K562 (cell line): ENCODE results near the gene TSEN54. TPM values are rescaled to one million over a fixed set of nuclear protein-coding genes. Genes with fewer than 3 reads are reported as not detected.

Experiments used
- ATAC-seq: fragments of 200-7000 bp; cut with Tn5 transposase; 3 replicates; pipeline ENCODE4 v1.9.1; 2020; ENCODE audit warnings: moderate library complexity
- BruUV-seq: library from RNA; stranded (reverse); fragments of 400-500 nt; replicated peaks from 2 replicates; lab custom pipeline; 2021; lab: Mats Ljungman, UMichigan
- CTCF ChIA-PET: fragments of 300-600 bp; formaldehyde crosslinking; extraction: SDS; loops from one replicate; lab custom pipeline; 2021; ENCODE audit warnings: low intra/inter-chr PET ratio; lab: Yijun Ruan, JAX
- POLR2A ChIA-PET: fragments of 300-600, 350-650 bp; sonication (Branson Sonifier 250); formaldehyde crosslinking; extraction: SDS; loops from one replicate; lab custom pipeline; 2021; ENCODE audit warnings: antibody characterized with exemption, inconsistent platforms; lab: Yijun Ruan, JAX
- DNase-seq, 4 experiments: peaks; one replicate each; pipeline versions ENCODE4 v3.0.0 to v3.0.0-alpha.2; 2011 to 2018; ENCODE audit warnings: low spot score in 3 of 4, mixed read lengths in 3 of 4; ENCODE audit errors: extremely low read depth in 1 of 4
- FAIRE-seq: peaks from 2 replicates; lab custom pipeline; 2011; peaks lifted over from hg19 to GRCh38; lab: Jason Lieb, UNC
- H2AFZ ChIP-seq: 2 replicates; pipeline ENCODE4 v1.6.0; 2011; ENCODE audit warnings: low read depth, low read length, control low read depth, inconsistent platforms
- H3K27ac ChIP-seq: fragments of 200-600 bp; 3 replicates; pipeline ENCODE4 v1.8.0; 2011; ENCODE audit warnings: low read depth, mild to moderate bottlenecking, control low read depth, inconsistent platforms, low read length, moderate library complexity, mixed read lengths; ENCODE audit errors: extremely low read depth
- H3K27me3 ChIP-seq, 2 experiments: fragments of 300-600 bp in 1 of 2; 2 replicates in 1 of 2; 3 replicates in 1 of 2; pipeline versions ENCODE4 v1.6.0 to v1.8.0; 2011; ENCODE audit warnings: inconsistent platforms in 2 of 2, low read length in 2 of 2, mild to moderate bottlenecking in 1 of 2, mixed read lengths in 1 of 2, moderate library complexity in 1 of 2; ENCODE audit not compliant: control insufficient read depth in 2 of 2, insufficient read depth in 2 of 2
- H3K36me3 ChIP-seq: fragments of 300-600 bp; 3 replicates; pipeline ENCODE4 v1.8.0; 2011; ENCODE audit warnings: mild to moderate bottlenecking, low read length, inconsistent platforms; ENCODE audit not compliant: control insufficient read depth, insufficient read depth
- H3K4me1 ChIP-seq, 2 experiments: fragments of 200-600 bp in 1 of 2; replicated peaks in 1 of 2; 2 replicates in 1 of 2; 3 replicates in 1 of 2; pipeline versions ENCODE4 v1.5.1 to v1.8.0; 2011; ENCODE audit warnings: inconsistent platforms in 2 of 2, low read length in 2 of 2, mild to moderate bottlenecking in 1 of 2, mixed read lengths in 1 of 2, moderate library complexity in 1 of 2; ENCODE audit not compliant: control insufficient read depth in 2 of 2, insufficient read depth in 2 of 2
- H3K4me2 ChIP-seq: 2 replicates; pipeline ENCODE4 v1.6.1; 2011; ENCODE audit warnings: low read length, control low read depth, inconsistent platforms, mixed read lengths; ENCODE audit not compliant: insufficient read depth
- H3K4me3 ChIP-seq: fragments of 200-600 bp; sonication (generic), shearing (Covaris generic); 2 replicates; pipeline ENCODE4 v1.5.1; 2016; ENCODE audit warnings: control low read depth, inconsistent platforms
- H3K79me2 ChIP-seq: fragments of 200-600 bp; 3 replicates; pipeline ENCODE4 v1.8.0; 2011; ENCODE audit warnings: low read length, inconsistent platforms; ENCODE audit not compliant: control insufficient read depth, insufficient read depth
- H3K9ac ChIP-seq, 2 experiments: 2 replicates each; pipeline versions ENCODE4 v1.6.0 to v1.6.1; 2011; ENCODE audit warnings: low read depth in 2 of 2, low read length in 2 of 2, control low read depth in 1 of 2, inconsistent platforms in 1 of 2, mild to moderate bottlenecking in 1 of 2, mixed read lengths in 1 of 2; ENCODE audit not compliant: insufficient read depth in 1 of 2
- H3K9me1 ChIP-seq: one replicate; pipeline ENCODE4 v1.6.0; 2011; ENCODE audit warnings: inconsistent platforms, mild to moderate bottlenecking, low read length, moderate library complexity; ENCODE audit not compliant: control insufficient read depth, insufficient read depth
- H3K9me3 ChIP-seq: replicated peaks from 2 replicates; pipeline ENCODE4 v1.5.1; 2011; ENCODE audit warnings: low read depth, low read length, inconsistent platforms; ENCODE audit not compliant: control insufficient read depth, insufficient read depth
- H4K20me1 ChIP-seq: replicated peaks from 2 replicates; pipeline ENCODE4 v1.6.1; 2011; ENCODE audit warnings: low read length, inconsistent platforms, mixed read lengths; ENCODE audit not compliant: control insufficient read depth, insufficient read depth
- CHD1 ChIP-seq: fragments of 200-600 bp; sonication (generic); IDR thresholded peaks from one replicate; pipeline ENCODE4 v1.6.1; 2012; ENCODE audit warnings: mild to moderate bottlenecking, moderate library complexity, low read length, inconsistent platforms
- CREBBP ChIP-seq: IDR thresholded peaks from one replicate; pipeline ENCODE4 v1.6.1; 2012; ENCODE audit warnings: low read depth, mild to moderate bottlenecking, control low read depth, inconsistent platforms, low read length
- DMBX1 ChIP-seq: fragments of 250-450 bp; sonication (Bioruptor Pico); IDR thresholded peaks from 2 replicates; pipeline ENCODE4 v1.8.0; 2022; ENCODE audit warnings: inconsistent platforms, mild to moderate bottlenecking, moderate library complexity, borderline replicate concordance
- E2F4 ChIP-seq: sonication (generic); formaldehyde crosslinking; IDR thresholded peaks from 2 replicates; pipeline ENCODE4 v1.8.0; 2022; ENCODE audit warnings: mild to moderate bottlenecking, low read depth, missing genetic modification reagents
- ERF ChIP-seq: fragments of 450-650 bp; formaldehyde crosslinking; IDR thresholded peaks from 2 replicates; pipeline ENCODE4 v1.4.0; 2020; ENCODE audit warnings: mild to moderate bottlenecking, mixed read lengths
- GABPB1 ChIP-seq: sonication (generic); formaldehyde crosslinking; IDR thresholded peaks from 2 replicates; pipeline ENCODE4 v1.8.0; 2022; ENCODE audit warnings: mild to moderate bottlenecking, missing genetic modification reagents
- NR1H2 ChIP-seq: sonication (generic); formaldehyde crosslinking; IDR thresholded peaks from 2 replicates; pipeline ENCODE4 v1.4.0; 2020; ENCODE audit warnings: mild to moderate bottlenecking, missing genetic modification reagents
- RHOXF2B ChIP-seq: fragments of 250-450 bp; sonication (Bioruptor Pico); conservative IDR thresholded peaks from 2 replicates; pipeline ENCODE4 v1.5.1; 2021
- SRSF9 ChIP-seq: fragments of 200-400 bp; formaldehyde crosslinking; IDR thresholded peaks from 2 replicates; pipeline ENCODE4 v1.6.1; 2017; ENCODE audit warnings: low read depth, low read length, borderline replicate concordance
- ZNF253 ChIP-seq: fragments of 250-450 bp; sonication (Bioruptor Pico); conservative IDR thresholded peaks from 2 replicates; pipeline ENCODE4 v1.6.1; 2021; ENCODE audit warnings: mild to moderate bottlenecking
- ZNF583 ChIP-seq: fragments of 250-450 bp; sonication (Bioruptor Pico); IDR thresholded peaks from 2 replicates; pipeline ENCODE4 v1.4.0; 2020
- WGBS: fragments of 100-300 bp; shearing (Covaris generic); methylation state at CpG from one replicate; pipeline ENCODE4 v1.1.6; 2016; ENCODE audit warnings: low coverage, mixed read lengths; ENCODE audit not compliant: insufficient coverage; ENCODE audit errors: missing lambda C conversion rate; 5-methylcytosine and 5-hydroxymethylcytosine counted together
- in situ Hi-C: fragments of 300-500 bp; cut with MboI; formaldehyde crosslinking; loops from 4 replicates; pipeline ENCODE4 v1.15.0; 2018; ENCODE audit warnings: inconsistent platforms, mixed read lengths
- intact Hi-C: fragments of 100-400 bp; cut with micrococcal nuclease; formaldehyde crosslinking; loops from 2 replicates; pipeline ENCODE4 v1.14.2; 2022
- polyA plus RNA-seq, 8 experiments: library from polyadenylated mRNA; depleted of rRNA in 4 of 8; stranded (reverse) in 5 of 8; unstranded in 3 of 8; fragments of >200 nt; fragmentation: Nextera tagmentation in 2 of 8; fragmentation: Illumina TruSeq in 1 of 8; extraction: Ambion mirVana in 2 of 8; extraction: Trizol in 1 of 8; gene quantifications; 2 replicates each; pipeline versions ENCODE4 v1.2.1 to v1.2.3, GENCODE V29; 2011 to 2014; ENCODE audit warnings: inconsistent platforms in 1 of 8, missing spikeins in 1 of 8
- total RNA-seq, 7 experiments: library from RNA; depleted of rRNA in 6 of 7; stranded (reverse); fragments of >200 nt in 6 of 7; fragmentation: Illumina TruSeq in 2 of 7; extraction: Trizol in 2 of 7; gene quantifications; 2 replicates each; pipeline versions ENCODE4 v1.2.1 to v1.2.3, GENCODE V29; 2011 to 2021; ENCODE audit warnings: low replicate concordance in 1 of 7

Gene TSEN54
- total and polyA plus RNA-seq, 9 of the 15 experiments (the other 6 are each of a cell fraction or from before 2014, with no cell fraction given): 5.9 to 64.3 (median 48.9) TPM

- TF ChIP-seq ZNF253 (no peak), RHOXF2B (CRISPR knock-in tag) (no peak), CHD1 (no peak), E2F4 (CRISPR knock-in tag) (no peak), SRSF9 (no peak), GABPB1 (CRISPR knock-in tag) (peak; percentile 56; the same call in 1 of the 2 replicates), CREBBP (no peak)
Measured at GRCh38 chr17:75516255-75516618, at the start of gene TSEN54 (continued).

GRCh38 chr17:75468291-75468754, 48.0 kb upstream of the TSEN54 start:
- in situ Hi-C loops (no loop called here), intact Hi-C loops (no loop called here)
- H3K27ac ChIP-seq: no peak overlapping the region
- H3K79me2 ChIP-seq: no peaks in the 10 kb centered on the region
- FAIRE-seq (peak; percentile 26), ATAC-seq (no peak), DNase-seq (no peak)
- no peaks in the 10 kb centered on the region; a peak in 1 of 5 replicates for H3K4me1 ChIP-seq
- CTCF ChIA-PET: no interaction called here
- 63% methylated on average over 8 of the region's 8 CpGs for WGBS
- H2AFZ ChIP-seq: no peak overlapping the region
- H3K27me3 ChIP-seq: no peaks in the 10 kb centered on the region
- no TSS peak for BruUV-seq
- H4K20me1 ChIP-seq: no peaks in the 10 kb centered on the region
- no peak overlapping the region for H3K4me3 ChIP-seq
- POLR2A ChIA-PET: interaction anchor here (0.6 to 1.6 kb wide), 6 partner anchors 9 to 92 kb away, joined by 3 to 8 read pairs (median 4); partner anchors contain the start of gene TMEM94
- no peaks in the 10 kb centered on the region for H3K9me1 ChIP-seq
- no peak for TF ChIP-seq DMBX1 (CRISPR knock-in tag)
- no peak for TF ChIP-seq ERF (CRISPR knock-in tag)
- no peak for TF ChIP-seq NR1H2 (CRISPR knock-in tag)
- TF ChIP-seq ZNF583 (CRISPR knock-in tag): no peak
- H3K4me2 ChIP-seq: no peak overlapping the region
- H3K36me3 ChIP-seq: peaks cover 14% of the 10 kb centered on the region; the same call in 2 of the 3 replicates
- peak overlapping the region in 1 of 2 experiments; percentile 78; a peak in 2 of 4 replicates for H3K9ac ChIP-seq
- no peaks in the 10 kb centered on the region for H3K9me3 ChIP-seq
